ENCODE data around the gene LIPG. TPM values are rescaled to one million over a fixed set of nuclear protein-coding genes. Genes with fewer than 3 reads are reported as not detected.
"Not testable (repeated sequence)": the region's sequence is repeated elsewhere in the genome, so short reads cannot be mapped to it uniquely, and the experiment has no call there.

LIPG gene
- total RNA-seq, 4 donors from 2014 or later, result 4.9 to 11.5 (median 6.9) TPM

- intact Hi-C loops (cut with DNase I; ENCODE audit: low total_unique reads), result no loop called here
These were observed 44.4 kb upstream of the LIPG start for GRCh38 chr18:49517483-49517882.

GRCh38 chr18:49519101-49519971, 42.5 kb upstream of the LIPG start:
- H3K27ac ChIP-seq, result no peak overlapping the region
- in situ Hi-C loops (cut with MboI; ENCODE audit: low pct_ligation_motif_present in 1 of 4, low pct_unique_long_range_greater_than_20kb in 1 of 4, low sequenced_read_pairs in 3 of 4) (loop anchor here in 2 of 4 donors (10.0 to 25.0 kb wide), 2 partner anchors 335 to 343 kb away; no protein-coding TSS in a partner anchor), intact Hi-C loops (cut with DNase I; ENCODE audit: low total_unique reads) (no loop called here)
- H3K4me1 ChIP-seq, result peaks cover 0 to 6% (median 3%) of the 10 kb centered on the region in 4 donors
- DNase-seq, result no peak
- no peaks in the 10 kb centered on the region for H3K36me3 ChIP-seq
- no peaks in the 10 kb centered on the region for H3K27me3 ChIP-seq
- WGBS, 2 donors (ENCODE audit: low coverage in 1 of 2), result 86 to 87% methylated on average over 8 to 10 of the region's 10 CpGs
- no peak for TF ChIP-seq POLR2A (IDR thresholded peaks at IDR 0.05)
- TF ChIP-seq EP300 (IDR thresholded peaks at IDR 0.05; ENCODE audit: low read depth), result no peak
- no peak for TF ChIP-seq POLR2AphosphoS5 (IDR thresholded peaks at IDR 0.05)
- no peak for TF ChIP-seq CTCF (IDR thresholded peaks at IDR 0.05)
- no peak overlapping the region for H3K4me3 ChIP-seq
- no peaks in the 10 kb centered on the region for H3K9me3 ChIP-seq

More at GRCh38 chr18:49517483-49517882, 44.4 kb upstream of the LIPG start:
- Histone ChIP-seq H3K27me3 (no peaks in the 10 kb centered on the region), H3K4me3 (no peak overlapping the region), H3K4me1 (peaks cover 0 to 6% (median 3%) of the 10 kb centered on the region in 4 donors), H3K27ac (no peak overlapping the region), H3K9me3 (no peaks in the 10 kb centered on the region), H3K36me3 (no peaks in the 10 kb centered on the region)
- no peak for DNase-seq
- in situ Hi-C loops (cut with MboI; ENCODE audit: low pct_ligation_motif_present in 1 of 4, low pct_unique_long_range_greater_than_20kb in 1 of 4, low sequenced_read_pairs in 3 of 4), result loop anchor here in 2 of 4 donors (10.0 to 25.0 kb wide), 2 partner anchors 337 to 345 kb away; no protein-coding TSS in a partner anchor
- WGBS, 2 donors (ENCODE audit: low coverage in 1 of 2), result 72% methylated on average over 2 of the region's 2 CpGs; no CpG with 5 or more reads in 1 of the 2 donors
- TF ChIP-seq POLR2A (IDR thresholded peaks at IDR 0.05) (no peak), CTCF (IDR thresholded peaks at IDR 0.05) (no peak), EP300 (IDR thresholded peaks at IDR 0.05; ENCODE audit: low read depth) (no peak), POLR2AphosphoS5 (IDR thresholded peaks at IDR 0.05) (no peak)

GRCh38 chr18:49520661-49521145, 41.2 kb upstream of the LIPG start:
- intact Hi-C loops (cut with DNase I; ENCODE audit: low total_unique reads) (no loop called here), in situ Hi-C loops (cut with MboI; ENCODE audit: low pct_ligation_motif_present in 1 of 4, low pct_unique_long_range_greater_than_20kb in 1 of 4, low sequenced_read_pairs in 3 of 4) (loop anchor here in 1 of 4 donors (25.0 kb wide), 1 partner anchor 342 kb away; no protein-coding TSS in a partner anchor)
- Histone ChIP-seq H3K27ac (no peak overlapping the region), H3K9me3 (no peaks in the 10 kb centered on the region), H3K27me3 (no peaks in the 10 kb centered on the region), H3K4me1 (no peaks in the 10 kb centered on the region), H3K4me3 (no peak overlapping the region), H3K36me3 (no peaks in the 10 kb centered on the region)
- DNase-seq, result no peak
- 77 to 100% methylated on average over 1 to 2 of the region's 2 CpGs for WGBS, 2 donors (ENCODE audit: low coverage in 1 of 2)
- TF ChIP-seq CTCF (IDR thresholded peaks at IDR 0.05) (no peak), POLR2A (IDR thresholded peaks at IDR 0.05) (no peak), POLR2AphosphoS5 (IDR thresholded peaks at IDR 0.05) (no peak), EP300 (IDR thresholded peaks at IDR 0.05; ENCODE audit: low read depth) (no peak)

- in situ Hi-C loops (cut with MboI; ENCODE audit: low pct_ligation_motif_present in 1 of 4, low pct_unique_long_range_greater_than_20kb in 1 of 4, low sequenced_read_pairs in 3 of 4) (loop anchor here in 1 of 4 donors (25.0 kb wide), 1 partner anchor 341 kb away; no protein-coding TSS in a partner anchor), intact Hi-C loops (cut with DNase I; ENCODE audit: low total_unique reads) (no loop called here)
- Histone ChIP-seq H3K27me3 (no peaks in the 10 kb centered on the region), H3K4me3 (no peak overlapping the region), H3K36me3 (no peaks in the 10 kb centered on the region), H3K9me3 (no peaks in the 10 kb centered on the region), H3K27ac (no peak overlapping the region), H3K4me1 (no peaks in the 10 kb centered on the region)
- WGBS, 2 donors (ENCODE audit: low coverage in 1 of 2), result 82% methylated on average over 7 of the region's 7 CpGs; no CpG with 5 or more reads in 1 of the 2 donors
- DNase-seq, result no peak
- TF ChIP-seq POLR2AphosphoS5 (IDR thresholded peaks at IDR 0.05) (no peak), EP300 (IDR thresholded peaks at IDR 0.05; ENCODE audit: low read depth) (no peak), CTCF (IDR thresholded peaks at IDR 0.05) (no peak), POLR2A (IDR thresholded peaks at IDR 0.05) (no peak)
These were observed 40.5 kb upstream of the LIPG start for GRCh38 chr18:49521216-49521835.

- in situ Hi-C loops (cut with MboI; ENCODE audit: low pct_ligation_motif_present in 1 of 4, low pct_unique_long_range_greater_than_20kb in 1 of 4, low sequenced_read_pairs in 3 of 4), result loop anchor here in 1 of 4 donors (25.0 kb wide), 1 partner anchor 339 kb away; no protein-coding TSS in a partner anchor
- not testable (repeated sequence) for H3K27me3 ChIP-seq
These were observed 38.2 kb upstream of the LIPG start for GRCh38 chr18:49523580-49524093.

More at GRCh38 chr18:49523580-49524093, 38.2 kb upstream of the LIPG start:
- H3K4me1 ChIP-seq; H3K4me3 ChIP-seq; H3K9me3 ChIP-seq; H3K36me3 ChIP-seq; H3K27ac ChIP-seq; intact Hi-C loops (cut with DNase I; ENCODE audit: low total_unique reads); DNase-seq: not testable (repeated sequence)
- WGBS, 2 donors (ENCODE audit: low coverage in 1 of 2), result 71 to 97% methylated on average over 3 to 7 of the region's 7 CpGs
